Keratinocyte (primary cell): Measurements from ENCODE around the gene RASGRP3. TPM values are rescaled to one million over a fixed set of nuclear protein-coding genes. Genes with fewer than 3 reads are reported as not detected.

ENCODE experiments used
- DNase-seq: peaks from one replicate; pipeline ENCODE4 v3.0.0-alpha.2; 2011; ENCODE audit warnings: low read depth, missing footprints, low spot score
- FAIRE-seq: peaks from 2 replicates; lab custom pipeline; 2011; peaks lifted over from hg19 to GRCh38; lab: Jason Lieb, UNC
- H2AFZ ChIP-seq: 2 replicates; pipeline ENCODE4 v1.6.0; 2012; ENCODE audit warnings: low read length, control low read depth, inconsistent platforms; ENCODE audit not compliant: control insufficient read depth
- H3K27ac ChIP-seq: 2 replicates; pipeline ENCODE4 v1.5.1; 2011; ENCODE audit warnings: low read length; ENCODE audit not compliant: control insufficient read depth, insufficient read depth
- H3K27me3 ChIP-seq: 3 replicates; pipeline ENCODE4 v1.6.0; 2011; ENCODE audit warnings: low read length; ENCODE audit not compliant: control insufficient read depth, insufficient read depth; ENCODE audit errors: extremely low read depth
- H3K36me3 ChIP-seq, 2 experiments: 2 replicates in 1 of 2; 3 replicates in 1 of 2; pipeline ENCODE4 v1.5.1; 2011; ENCODE audit warnings: low read length in 2 of 2, mild to moderate bottlenecking in 1 of 2; ENCODE audit not compliant: control insufficient read depth in 2 of 2, insufficient read depth in 2 of 2; ENCODE audit errors: extremely low read depth in 1 of 2
- H3K4me1 ChIP-seq: 3 replicates; pipeline ENCODE4 v1.5.1; 2011; ENCODE audit warnings: low read length; ENCODE audit not compliant: control insufficient read depth, insufficient read depth; ENCODE audit errors: extremely low read depth
- H3K4me2 ChIP-seq: 3 replicates; pipeline ENCODE4 v1.6.0; 2011; ENCODE audit warnings: low read depth, low read length; ENCODE audit not compliant: control insufficient read depth, insufficient read depth; ENCODE audit errors: extremely low read depth
- H3K4me3 ChIP-seq, 3 experiments: fragments of 200-600 bp in 1 of 3; sonication (generic) in 1 of 3; 2 replicates in 2 of 3; 3 replicates in 1 of 3; pipeline ENCODE4 v1.5.1; 2011 to 2016; ENCODE audit warnings: low read length in 3 of 3, mild to moderate bottlenecking in 3 of 3, control low read depth in 2 of 3, inconsistent platforms in 1 of 3, low read depth in 1 of 3, mixed read lengths in 1 of 3, mixed run types in 1 of 3, moderate library complexity in 1 of 3; ENCODE audit not compliant: control insufficient read depth in 2 of 3, insufficient read depth in 2 of 3; ENCODE audit errors: extremely low read depth in 1 of 3
- H3K79me2 ChIP-seq: 2 replicates; pipeline ENCODE4 v1.6.0; 2012; ENCODE audit warnings: low read length; ENCODE audit not compliant: control insufficient read depth, insufficient read depth
- H3K9ac ChIP-seq: 3 replicates; pipeline ENCODE4 v1.6.0; 2011; ENCODE audit warnings: low read length; ENCODE audit not compliant: control insufficient read depth, insufficient read depth; ENCODE audit errors: extremely low read depth
- H3K9me1 ChIP-seq: 3 replicates; pipeline ENCODE4 v1.6.0; 2011; ENCODE audit warnings: low read length; ENCODE audit not compliant: control insufficient read depth, insufficient read depth; ENCODE audit errors: extremely low read depth
- H3K9me3 ChIP-seq: 2 replicates; pipeline ENCODE4 v1.5.1; 2012; ENCODE audit warnings: low read depth, low read length; ENCODE audit not compliant: control insufficient read depth
- H4K20me1 ChIP-seq: 3 replicates; pipeline ENCODE4 v1.6.0; 2011; ENCODE audit warnings: low read length; ENCODE audit not compliant: control insufficient read depth, insufficient read depth; ENCODE audit errors: extremely low read depth
- EZH2 ChIP-seq: IDR thresholded peaks from one replicate; pipeline ENCODE4 v1.6.1; 2012; ENCODE audit warnings: inconsistent platforms, mild to moderate bottlenecking, low read length, moderate library complexity
- dilution Hi-C: fragments of 300-500 bp; cut with MboI; formaldehyde crosslinking; loops from one replicate; pipeline ENCODE4 v1.7.0; 2020; ENCODE audit warnings: low sequenced_read_pairs; ENCODE audit not compliant: extremely low pct_ligation_motif_present
- polyA plus RNA-seq, 5 experiments: library from polyadenylated mRNA; depleted of rRNA in 3 of 5; stranded (reverse) in 3 of 5; stranded (forward) in 1 of 5; unstranded in 1 of 5; fragments of >200 nt; gene quantifications; 1 replicate in 1 of 5; 2 replicates in 3 of 5; 3 replicates in 1 of 5; pipeline versions ENCODE4 v1.2.1 to v1.2.3, GENCODE V29; 2011 to 2012; ENCODE audit warnings: missing spikeins in 2 of 5, low read depth in 1 of 5, low replicate concordance in 1 of 5
- TF ChIP-seq, protein P1 (sequence below), 3 experiments: IDR thresholded peaks in 1 of 3; conservative IDR thresholded peaks in 1 of 3; optimal IDR thresholded peaks in 1 of 3; 2 replicates in 2 of 3; 3 replicates in 1 of 3; pipeline versions ENCODE3 to v1.5.1; 2011; ENCODE audit warnings: low read length in 3 of 3, mild to moderate bottlenecking in 3 of 3, moderate library complexity in 2 of 3, control low read depth in 1 of 3, inconsistent platforms in 1 of 3; ENCODE audit not compliant: insufficient read depth in 2 of 3; ENCODE audit errors: extremely low read depth in 1 of 3

RASGRP3 gene
- polyA plus RNA-seq, 1 donor (not counting 4 experiments of a cell fraction or from before 2014, with no cell fraction given), result 0.56 TPM

DNA sequence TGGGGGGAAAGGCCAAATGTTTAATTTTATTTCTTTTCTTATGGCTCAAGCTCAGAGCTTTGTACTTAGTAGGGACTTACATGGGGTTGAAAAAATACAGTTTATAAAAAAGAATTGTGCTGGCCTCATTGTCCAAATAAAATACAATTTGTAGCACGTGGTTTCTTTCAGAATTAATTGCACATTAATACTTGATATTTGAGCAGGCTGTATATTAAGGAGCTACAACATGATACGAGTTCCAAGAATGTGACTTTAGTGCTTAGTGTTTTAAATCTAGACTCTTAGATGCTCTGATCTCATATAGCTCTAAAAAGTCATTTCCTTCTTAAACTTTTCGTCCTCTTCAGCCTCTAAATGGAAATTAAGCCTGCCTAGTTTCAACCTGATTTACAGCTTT, 46.4 kb upstream of the RASGRP3 start:
- no peak for DNase-seq
- TF ChIP-seq, protein P1, sequence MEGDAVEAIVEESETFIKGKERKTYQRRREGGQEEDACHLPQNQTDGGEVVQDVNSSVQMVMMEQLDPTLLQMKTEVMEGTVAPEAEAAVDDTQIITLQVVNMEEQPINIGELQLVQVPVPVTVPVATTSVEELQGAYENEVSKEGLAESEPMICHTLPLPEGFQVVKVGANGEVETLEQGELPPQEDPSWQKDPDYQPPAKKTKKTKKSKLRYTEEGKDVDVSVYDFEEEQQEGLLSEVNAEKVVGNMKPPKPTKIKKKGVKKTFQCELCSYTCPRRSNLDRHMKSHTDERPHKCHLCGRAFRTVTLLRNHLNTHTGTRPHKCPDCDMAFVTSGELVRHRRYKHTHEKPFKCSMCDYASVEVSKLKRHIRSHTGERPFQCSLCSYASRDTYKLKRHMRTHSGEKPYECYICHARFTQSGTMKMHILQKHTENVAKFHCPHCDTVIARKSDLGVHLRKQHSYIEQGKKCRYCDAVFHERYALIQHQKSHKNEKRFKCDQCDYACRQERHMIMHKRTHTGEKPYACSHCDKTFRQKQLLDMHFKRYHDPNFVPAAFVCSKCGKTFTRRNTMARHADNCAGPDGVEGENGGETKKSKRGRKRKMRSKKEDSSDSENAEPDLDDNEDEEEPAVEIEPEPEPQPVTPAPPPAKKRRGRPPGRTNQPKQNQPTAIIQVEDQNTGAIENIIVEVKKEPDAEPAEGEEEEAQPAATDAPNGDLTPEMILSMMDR (optimal IDR thresholded peaks at IDR 0.05 in 1 of 3, IDR thresholded peaks at IDR 0.05 in 1 of 3, conservative IDR thresholded peaks at IDR 0.05 in 1 of 3; ENCODE audit: extremely low read depth in 1 of 3, insufficient read depth in 2 of 3, low read length in 3 of 3), result no peak
- no peak for TF ChIP-seq EZH2
- H4K20me1 ChIP-seq, result no peaks in the 10 kb centered on the region
- no peaks in the 10 kb centered on the region for H3K27me3 ChIP-seq
- H3K36me3 ChIP-seq, result no peaks in the 10 kb centered on the region
- H3K27ac ChIP-seq, result no peak overlapping the region
- H3K79me2 ChIP-seq, result no peaks in the 10 kb centered on the region
- H3K4me1 ChIP-seq, result peaks cover 14% of the 10 kb centered on the region
- dilution Hi-C loops, result no loop called here
- H3K9me3 ChIP-seq, result no peaks in the 10 kb centered on the region
- H3K9me1 ChIP-seq, result no peaks in the 10 kb centered on the region
- no peak for FAIRE-seq
- H3K4me3 ChIP-seq, result no peak overlapping the region
- H3K9ac ChIP-seq, result no peak overlapping the region
- no peak overlapping the region for H2AFZ ChIP-seq
- H3K4me2 ChIP-seq, result no peak overlapping the region

DNA sequence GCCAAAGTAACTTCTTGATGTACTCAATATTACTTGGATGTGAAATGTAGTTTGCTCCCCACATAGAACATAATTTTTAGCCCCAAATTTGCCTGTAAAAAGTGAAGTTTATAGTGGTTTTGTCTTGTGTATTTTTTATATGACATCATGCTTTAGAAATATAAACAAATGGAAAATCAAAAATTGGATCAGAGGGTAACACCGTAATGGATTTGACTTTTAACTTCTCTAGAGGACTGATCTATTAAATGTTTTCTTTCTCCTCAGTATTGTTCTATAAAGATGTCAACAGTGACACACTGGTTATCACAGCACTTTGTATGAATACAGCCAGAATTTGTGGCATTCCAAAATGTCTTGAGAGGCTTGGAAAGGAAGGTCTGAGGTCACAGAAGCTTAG, 45.6 kb upstream of the RASGRP3 start:
- dilution Hi-C loops, result no loop called here
- H2AFZ ChIP-seq, result no peak overlapping the region
- no peak overlapping the region for H3K27ac ChIP-seq
- no peak overlapping the region for H3K9ac ChIP-seq
- H3K9me1 ChIP-seq, result no peaks in the 10 kb centered on the region
- no peaks in the 10 kb centered on the region for H3K36me3 ChIP-seq
- no peak overlapping the region for H3K4me3 ChIP-seq
- no peak for FAIRE-seq
- no peaks in the 10 kb centered on the region for H3K79me2 ChIP-seq
- H3K9me3 ChIP-seq, result no peaks in the 10 kb centered on the region
- no peaks in the 10 kb centered on the region for H4K20me1 ChIP-seq
- TF ChIP-seq EZH2, result no peak
- TF ChIP-seq, protein P1 (optimal IDR thresholded peaks at IDR 0.05 in 1 of 3, IDR thresholded peaks at IDR 0.05 in 1 of 3, conservative IDR thresholded peaks at IDR 0.05 in 1 of 3; ENCODE audit: extremely low read depth in 1 of 3, insufficient read depth in 2 of 3, low read length in 3 of 3), result no peak
- H3K27me3 ChIP-seq, result no peaks in the 10 kb centered on the region
- no peak overlapping the region for H3K4me2 ChIP-seq
- peaks cover 14% of the 10 kb centered on the region for H3K4me1 ChIP-seq
- DNase-seq, result no peak
